SHP77 (cell line): ENCODE results near the gene ACKR2.

Source experiments
- DNase-seq, 2 experiments: peaks; one replicate each; lab custom pipeline; 2025; lab: John Stamatoyannopoulos, UW

The ACKR2 gene

GRCh38 chr3:42809202-42809601, at the start of gene ACKR2:
Gene ACKR2, plus strand, starts transcription at chr3:42809445. Its CDS starts 55,058 bp downstream, at chr3:42864503.
- DNase-seq, result no peak

- no peak for DNase-seq
These were observed 47.1 kb upstream of the ACKR2 start for GRCh38 chr3:42762046-42762724.

- DNase-seq, result no peak
These were observed 46.2 kb upstream of the ACKR2 start for GRCh38 chr3:42763021-42763420.

GRCh38 chr3:42764115-42764514, 45.1 kb upstream of the ACKR2 start:
- no peak for DNase-seq

GRCh38 chr3:42764561-42765295, 44.5 kb upstream of the ACKR2 start:
- DNase-seq, result no peak

- no peak for DNase-seq
These were observed 39.6 kb upstream of the ACKR2 start for GRCh38 chr3:42769477-42770131.

- DNase-seq, result no peak
These were observed 38.0 kb upstream of the ACKR2 start for GRCh38 chr3:42771271-42771670.

- DNase-seq, result peak; percentile 97 to 99
These were observed 36.4 kb upstream of the ACKR2 start, which contains the start of gene CCDC13 for GRCh38 chr3:42772670-42773408. Gene CCDC13, minus strand, starts transcription at chr3:42773253. Its CDS starts 14,908 bp downstream, at chr3:42758345.

GRCh38 chr3:42773409-42773751, 35.9 kb upstream of the ACKR2 start:
- DNase-seq, result no peak

- DNase-seq, result no peak
These were observed 30.6 kb upstream of the ACKR2 start for GRCh38 chr3:42778644-42779043.

- no peak for DNase-seq
These were observed 28.8 kb upstream of the ACKR2 start for GRCh38 chr3:42780398-42780797.

GRCh38 chr3:42780892-42781700, 28.1 kb upstream of the ACKR2 start:
- DNase-seq, result peak; percentile 56 to 67

GRCh38 chr3:42786212-42786611, 23.0 kb upstream of the ACKR2 start:
- no peak for DNase-seq

- no peak for DNase-seq
These were observed 22.6 kb upstream of the ACKR2 start for GRCh38 chr3:42786631-42787030.

GRCh38 chr3:42790714-42791229, 18.5 kb upstream of the ACKR2 start:
- no peak for DNase-seq

GRCh38 chr3:42795621-42796181, 13.5 kb upstream of the ACKR2 start:
- no peak for DNase-seq

- no peak for DNase-seq
These were observed 12.8 kb upstream of the ACKR2 start for GRCh38 chr3:42796332-42796885.

- no peak for DNase-seq
These were observed 9.9 kb upstream of the ACKR2 start for GRCh38 chr3:42799376-42799775.

- DNase-seq, result no peak
These were observed 9.0 kb upstream of the ACKR2 start for GRCh38 chr3:42800251-42800650.

- no peak for DNase-seq
These were observed 8.1 kb upstream of the ACKR2 start for GRCh38 chr3:42801048-42801620.
